H9 (cell line): ENCODE measurements around the gene CHRM4. TPM values are rescaled to one million over a fixed set of nuclear protein-coding genes. Genes with fewer than 3 reads are reported as not detected.

Experiments used
- DNase-seq: peaks from one replicate; pipeline ENCODE4 v3.0.0-alpha.2; 2017
- H2AFZ ChIP-seq: one replicate; pipeline ENCODE4 v1.6.1; 2013; ENCODE audit warnings: mild to moderate bottlenecking, low read length, control low read depth, moderate library complexity
- H2AK5ac ChIP-seq: 2 replicates; pipeline ENCODE4 v1.6.1; 2013; ENCODE audit warnings: low read length, control low read depth, mixed read lengths; ENCODE audit not compliant: insufficient read length
- H2BK120ac ChIP-seq: one replicate; pipeline ENCODE4 v1.6.1; 2013; ENCODE audit warnings: low read depth, mild to moderate bottlenecking, low read length, control low read depth, inconsistent platforms; ENCODE audit not compliant: poor library complexity, severe bottlenecking
- H2BK12ac ChIP-seq: 2 replicates; pipeline ENCODE4 v1.6.1; 2013; ENCODE audit warnings: low read length, control low read depth, mixed read lengths, low read depth; ENCODE audit not compliant: insufficient read length
- H2BK15ac ChIP-seq: 2 replicates; pipeline ENCODE4 v1.6.1; 2013; ENCODE audit warnings: low read depth, low read length, control low read depth
- H2BK20ac ChIP-seq: one replicate; pipeline ENCODE4 v1.6.1; 2013; ENCODE audit warnings: low read depth, mild to moderate bottlenecking, low read length, control low read depth, inconsistent platforms; ENCODE audit not compliant: poor library complexity, severe bottlenecking
- H2BK5ac ChIP-seq: 2 replicates; pipeline ENCODE4 v1.6.1; 2013; ENCODE audit warnings: low read length, control low read depth, mixed read lengths; ENCODE audit not compliant: insufficient read length
- H3K14ac ChIP-seq: 2 replicates; pipeline ENCODE4 v1.6.1; 2013; ENCODE audit warnings: low read length, control low read depth; ENCODE audit not compliant: insufficient read depth
- H3K18ac ChIP-seq: 2 replicates; pipeline ENCODE4 v1.6.1; 2013; ENCODE audit warnings: low read depth, mild to moderate bottlenecking, mixed read lengths, low read length, control low read depth; ENCODE audit not compliant: insufficient read length
- H3K23ac ChIP-seq: 2 replicates; pipeline ENCODE4 v1.6.1; 2013; ENCODE audit warnings: low read length, control low read depth, mixed read lengths, low read depth; ENCODE audit not compliant: insufficient read length
- H3K23me2 ChIP-seq: 2 replicates; pipeline ENCODE4 v1.6.1; 2013; ENCODE audit warnings: low read depth, mild to moderate bottlenecking, mixed read lengths, low read length, control low read depth; ENCODE audit not compliant: insufficient read length, poor library complexity, severe bottlenecking
- H3K27ac ChIP-seq: 2 replicates; pipeline ENCODE4 v1.5.1; 2013; ENCODE audit warnings: low read length, control low read depth, mixed read lengths, low read depth; ENCODE audit not compliant: insufficient read length
- H3K27me3 ChIP-seq: 2 replicates; pipeline ENCODE4 v1.6.1; 2013; ENCODE audit warnings: low read length, control low read depth, inconsistent platforms; ENCODE audit not compliant: insufficient read depth
- H3K4ac ChIP-seq: 2 replicates; pipeline ENCODE4 v1.6.1; 2013; ENCODE audit warnings: low read depth, mild to moderate bottlenecking, control low read depth, inconsistent platforms, low read length, moderate library complexity
- H3K4me1 ChIP-seq: 2 replicates; pipeline ENCODE4 v1.6.1; 2013; ENCODE audit warnings: low read length, control low read depth, inconsistent platforms; ENCODE audit not compliant: insufficient read depth
- H3K4me2 ChIP-seq: 2 replicates; pipeline ENCODE4 v1.6.1; 2013; ENCODE audit warnings: low read length, control low read depth, mixed read lengths; ENCODE audit not compliant: insufficient read length, insufficient read depth
- H3K56ac ChIP-seq: 2 replicates; pipeline ENCODE4 v1.6.1; 2013; ENCODE audit warnings: low read depth, mild to moderate bottlenecking, mixed read lengths, low read length, control low read depth; ENCODE audit not compliant: insufficient read length
- H3K79me1 ChIP-seq: 2 replicates; pipeline ENCODE4 v1.6.1; 2013; ENCODE audit warnings: low read depth, mild to moderate bottlenecking, moderate library complexity, low read length, control low read depth, inconsistent platforms; ENCODE audit not compliant: insufficient read depth, poor library complexity, severe bottlenecking
- H3K79me2 ChIP-seq: 2 replicates; pipeline ENCODE4 v1.6.1; 2013; ENCODE audit warnings: low read length, control low read depth, inconsistent platforms; ENCODE audit not compliant: insufficient read depth
- H3K9ac ChIP-seq: 2 replicates; pipeline ENCODE4 v1.6.1; 2013; ENCODE audit warnings: low read length, control low read depth, mixed read lengths; ENCODE audit not compliant: insufficient read length; ENCODE audit errors: extremely low read depth
- H3K9me3 ChIP-seq: one replicate; pipeline ENCODE4 v1.6.1; 2013; ENCODE audit warnings: low read depth, low read length, inconsistent platforms; ENCODE audit not compliant: control insufficient read depth
- H3T11ph ChIP-seq: one replicate; pipeline ENCODE4 v1.6.1; 2013; ENCODE audit warnings: mild to moderate bottlenecking, low read length, control low read depth, inconsistent platforms
- H4K20me1 ChIP-seq: one replicate; pipeline ENCODE4 v1.6.1; 2013; ENCODE audit not compliant: control insufficient read depth, insufficient read length, insufficient read depth
- H4K5ac ChIP-seq: 2 replicates; pipeline ENCODE4 v1.6.1; 2013; ENCODE audit warnings: low read depth, mild to moderate bottlenecking, mixed read lengths, low read length, control low read depth; ENCODE audit not compliant: insufficient read length
- H4K8ac ChIP-seq: replicated peaks from 2 replicates; pipeline ENCODE4 v1.6.1; 2013; ENCODE audit warnings: low read length, control low read depth, mixed read lengths, low read depth; ENCODE audit not compliant: insufficient read length
- H4K91ac ChIP-seq: 2 replicates; pipeline ENCODE4 v1.6.1; 2013; ENCODE audit warnings: low read depth, mild to moderate bottlenecking, moderate library complexity, mixed read lengths, low read length, control low read depth; ENCODE audit not compliant: insufficient read length
- H3K27ac Mint-ChIP-seq, 3 experiments: 2 replicates in 2 of 3; 3 replicates in 1 of 3; pipeline ENCODE4 v1.8.0; 2020 to 2021; ENCODE audit warnings: mixed read lengths in 3 of 3, mild to moderate bottlenecking in 1 of 3, moderate library complexity in 1 of 3
- H3K27me3 Mint-ChIP-seq: 2 replicates; pipeline ENCODE4 v1.8.0; 2021; ENCODE audit warnings: low read depth, mild to moderate bottlenecking, moderate library complexity, mixed read lengths
- H3K36me3 Mint-ChIP-seq, 3 experiments: 2 replicates in 2 of 3; 3 replicates in 1 of 3; pipeline ENCODE4 v1.8.0; 2020 to 2021; ENCODE audit warnings: low read depth in 3 of 3, mixed read lengths in 3 of 3; ENCODE audit not compliant: insufficient read depth in 1 of 3
- H3K4me1 Mint-ChIP-seq, 2 experiments: 2 replicates each; pipeline ENCODE4 v1.8.0; 2020; ENCODE audit warnings: mixed read lengths in 2 of 2
- H3K4me3 Mint-ChIP-seq, 2 experiments: 2 replicates in 1 of 2; 3 replicates in 1 of 2; pipeline ENCODE4 v1.8.0; 2020 to 2021; ENCODE audit warnings: mild to moderate bottlenecking in 2 of 2, mixed read lengths in 2 of 2, moderate library complexity in 1 of 2
- H3K9me3 Mint-ChIP-seq, 2 experiments: 2 replicates in 1 of 2; 3 replicates in 1 of 2; pipeline ENCODE4 v1.8.0; 2020; ENCODE audit warnings: mild to moderate bottlenecking in 2 of 2, mixed read lengths in 2 of 2, moderate library complexity in 1 of 2
- WGBS: extraction: QIAGEN DNeasy Blood & Tissue Kit; methylation state at CpG from one replicate; pipeline ENCODE4 v1.1.7; 2013; ENCODE audit warnings: missing lambda C conversion rate, low lambda C conversion rate, mixed read lengths; ENCODE audit not compliant: insufficient read length; ENCODE audit errors: extremely low coverage; 5-methylcytosine and 5-hydroxymethylcytosine counted together
- total RNA-seq: library from RNA; stranded (reverse); gene quantifications from 2 replicates; pipeline ENCODE4 v1.2.1, GENCODE V29; 2021
- TF ChIP-seq, protein P1 (sequence below): fragments of 200-600 bp; sonication (generic); conservative IDR thresholded peaks from 3 replicates; pipeline ENCODE4 v1.8.0; 2021; ENCODE audit warnings: antibody characterized with exemption, mild to moderate bottlenecking

CHRM4 gene
- total RNA-seq, 1 experiment from 2014 or later = 1.0 TPM

DNA sequence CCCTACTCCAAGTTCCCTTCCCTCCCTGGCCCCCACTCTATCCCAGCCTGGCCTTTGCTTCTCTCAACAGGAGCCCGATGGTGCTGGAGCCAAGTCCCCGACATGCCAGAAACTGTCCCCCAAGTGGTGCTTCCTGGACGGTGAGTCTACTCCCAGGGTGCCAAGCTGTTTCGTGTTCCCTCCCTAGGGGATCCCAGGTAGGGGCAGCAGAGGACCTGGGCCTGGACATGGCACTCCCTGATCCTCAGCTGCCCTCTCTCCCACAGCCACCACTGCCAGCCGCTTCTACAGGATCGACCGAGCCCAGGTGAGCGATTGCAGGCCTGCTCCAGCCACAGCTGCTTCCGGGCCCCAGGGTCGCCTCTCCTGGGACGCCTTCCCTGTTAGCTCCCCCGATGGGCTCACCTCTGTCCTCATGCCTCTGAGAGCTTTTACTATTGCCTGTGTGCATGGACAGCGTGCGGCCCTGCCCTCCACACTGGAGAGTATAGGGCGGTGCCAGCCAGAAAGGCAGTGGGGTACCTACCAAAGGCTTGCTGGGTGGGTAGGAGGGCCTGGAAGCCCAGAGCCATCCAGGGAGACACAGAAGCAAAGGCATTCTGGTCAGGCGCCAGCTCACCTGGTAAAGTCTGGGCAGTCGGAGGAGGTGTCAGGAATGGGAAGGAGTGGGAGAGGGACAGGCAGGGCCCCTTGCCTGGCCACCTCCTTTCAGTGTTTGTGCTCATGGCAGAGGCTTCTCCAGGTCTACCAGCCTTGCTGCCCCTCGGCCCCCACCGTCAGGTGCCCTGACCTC is 15.1 kb downstream of the CHRM4 start:
- Histone ChIP-seq H4K8ac (no peak overlapping the region), H2BK120ac (no peak overlapping the region), H3K9me3 (no peaks in the 10 kb centered on the region), H2BK20ac (no peak overlapping the region), H3K23ac (no peak overlapping the region), H3K9ac (no peak overlapping the region), H3K56ac (no peak overlapping the region), H4K91ac (no peak overlapping the region), H3T11ph (no peak overlapping the region), H2BK12ac (no peak overlapping the region), H3K23me2 (no peaks in the 10 kb centered on the region), H3K4me2 (no peak overlapping the region), H2BK15ac (no peak overlapping the region), H3K18ac (no peak overlapping the region), H2AK5ac (no peak overlapping the region), H3K4ac (no peak overlapping the region), H2BK5ac (no peak overlapping the region), H3K27ac (no peak overlapping the region), H3K4me1 (no peaks in the 10 kb centered on the region), H4K20me1 (no peaks in the 10 kb centered on the region), H4K5ac (no peak overlapping the region), H3K79me1 (no peaks in the 10 kb centered on the region), H3K79me2 (no peaks in the 10 kb centered on the region), H3K14ac (no peak overlapping the region), H3K27me3 (no peaks in the 10 kb centered on the region), H2AFZ (no peak overlapping the region)
- TF ChIP-seq, protein P1, sequence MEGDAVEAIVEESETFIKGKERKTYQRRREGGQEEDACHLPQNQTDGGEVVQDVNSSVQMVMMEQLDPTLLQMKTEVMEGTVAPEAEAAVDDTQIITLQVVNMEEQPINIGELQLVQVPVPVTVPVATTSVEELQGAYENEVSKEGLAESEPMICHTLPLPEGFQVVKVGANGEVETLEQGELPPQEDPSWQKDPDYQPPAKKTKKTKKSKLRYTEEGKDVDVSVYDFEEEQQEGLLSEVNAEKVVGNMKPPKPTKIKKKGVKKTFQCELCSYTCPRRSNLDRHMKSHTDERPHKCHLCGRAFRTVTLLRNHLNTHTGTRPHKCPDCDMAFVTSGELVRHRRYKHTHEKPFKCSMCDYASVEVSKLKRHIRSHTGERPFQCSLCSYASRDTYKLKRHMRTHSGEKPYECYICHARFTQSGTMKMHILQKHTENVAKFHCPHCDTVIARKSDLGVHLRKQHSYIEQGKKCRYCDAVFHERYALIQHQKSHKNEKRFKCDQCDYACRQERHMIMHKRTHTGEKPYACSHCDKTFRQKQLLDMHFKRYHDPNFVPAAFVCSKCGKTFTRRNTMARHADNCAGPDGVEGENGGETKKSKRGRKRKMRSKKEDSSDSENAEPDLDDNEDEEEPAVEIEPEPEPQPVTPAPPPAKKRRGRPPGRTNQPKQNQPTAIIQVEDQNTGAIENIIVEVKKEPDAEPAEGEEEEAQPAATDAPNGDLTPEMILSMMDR = no peak
- no CpG with 5 or more reads among the region's 19 CpGs for WGBS
- no peak overlapping the region for H3K4me3 Mint-ChIP-seq
- no peaks in the 10 kb centered on the region for H3K27me3 Mint-ChIP-seq
- no peak overlapping the region; a peak in 1 of 7 replicates for H3K27ac Mint-ChIP-seq
- no peak for DNase-seq
- peaks cover 13 to 48% (median 45%) of the 10 kb centered on the region in 3 experiments; a peak in 6 of 7 replicates for H3K36me3 Mint-ChIP-seq
- H3K9me3 Mint-ChIP-seq = no peaks in the 10 kb centered on the region; a peak in 1 of 5 replicates
- peaks cover 6 to 8% of the 10 kb centered on the region in 2 experiments for H3K4me1 Mint-ChIP-seq
